CD4-positive, alpha-beta T cell (primary cell): Measurements from ENCODE around the gene EXT2. TPM values are rescaled to one million over a fixed set of nuclear protein-coding genes. Genes with fewer than 3 reads are reported as not detected.

ENCODE experiments used
- ATAC-seq: fragments of 200-7000 bp; cut with Tn5 transposase; one replicate; pipeline ENCODE4 v1.10.0; 2022; ENCODE audit warnings: mild to moderate bottlenecking; ENCODE audit not compliant: poor library complexity
- CTCF ChIA-PET: fragments of 350-600 bp; sonication (Branson Sonifier 250); formaldehyde crosslinking; loops from one replicate; lab custom pipeline; 2021; ENCODE audit warnings: antibody characterized with exemption, inconsistent platforms; lab: Charles Lee
- POLR2A ChIA-PET: fragments of 350-600 bp; sonication (Branson Sonifier 250); formaldehyde crosslinking; loops from one replicate; lab custom pipeline; 2021; ENCODE audit warnings: antibody characterized with exemption, inconsistent platforms; lab: Charles Lee
- DNase-seq, 14 experiments: peaks; one replicate each; pipeline ENCODE4 v3.0.0-alpha.2; 2013 to 2020; ENCODE audit warnings: mixed read lengths in 2 of 14
- H3K27ac ChIP-seq, 2 donors: one replicate each; pipeline versions ENCODE4 v1.5.1 to v1.7.0; 2013; ENCODE audit warnings: low read length in 2 of 2, low read depth in 1 of 2, mild to moderate bottlenecking in 1 of 2
- H3K27me3 ChIP-seq, 2 experiments: 1 replicate in 1 of 2; 2 replicates in 1 of 2; pipeline versions ENCODE4 v1.6.1 to v1.7.0; 2013; ENCODE audit warnings: low read length in 2 of 2, control low read depth in 1 of 2, mild to moderate bottlenecking in 1 of 2, moderate library complexity in 1 of 2; ENCODE audit not compliant: insufficient read depth in 2 of 2, control insufficient read depth in 1 of 2
- H3K36me3 ChIP-seq: one replicate; pipeline ENCODE4 v1.6.1; 2013; ENCODE audit warnings: low read length, control low read depth; ENCODE audit not compliant: insufficient read depth
- H3K4me1 ChIP-seq: one replicate; pipeline ENCODE4 v1.6.1; 2013; ENCODE audit warnings: low read length, control low read depth; ENCODE audit not compliant: insufficient read depth
- H3K4me3 ChIP-seq: one replicate; pipeline ENCODE4 v1.5.1; 2013; ENCODE audit warnings: mild to moderate bottlenecking, low read length, moderate library complexity
- H3K9me3 ChIP-seq, 2 experiments: 1 replicate in 1 of 2; 2 replicates in 1 of 2; pipeline versions ENCODE4 v1.6.1 to v1.7.0; 2013; ENCODE audit warnings: low read length in 2 of 2, mild to moderate bottlenecking in 2 of 2, control low read depth in 1 of 2, moderate library complexity in 1 of 2; ENCODE audit not compliant: control insufficient read depth in 1 of 2, insufficient read depth in 1 of 2
- H3K27ac Mint-ChIP-seq: one replicate; pipeline ENCODE4 v1.8.0; 2020; ENCODE audit warnings: mixed read lengths
- H3K27me3 Mint-ChIP-seq: one replicate; pipeline ENCODE4 v1.8.0; 2021; ENCODE audit warnings: mixed read lengths
- H3K36me3 Mint-ChIP-seq: one replicate; pipeline ENCODE4 v1.8.0; 2021; ENCODE audit warnings: low read depth, mixed read lengths
- H3K4me1 Mint-ChIP-seq: one replicate; pipeline ENCODE4 v1.8.0; 2021; ENCODE audit warnings: low read depth, mixed read lengths
- H3K4me3 Mint-ChIP-seq: one replicate; pipeline ENCODE4 v1.8.0; 2020; ENCODE audit warnings: mild to moderate bottlenecking, mixed read lengths
- H3K9me3 Mint-ChIP-seq: one replicate; pipeline ENCODE4 v1.8.0; 2020; ENCODE audit warnings: mixed read lengths
- intact Hi-C, 2 experiments: fragments of 100-400 bp; cut with DNase I in 1 of 2; cut with micrococcal nuclease in 1 of 2; formaldehyde crosslinking; loops; one replicate each; pipeline versions ENCODE4 v1.15.1 to v1.9.0; 2023 to 2025; cut with DNase I, micrococcal nuclease
- total RNA-seq, 174 experiments: library from RNA in 2 of 174; stranded (reverse) in 2 of 174; gene quantifications; one replicate each; pipeline ENCODE4 v1.2.3 and lab custom pipeline; 2021 to 2026
- TF ChIP-seq, protein P1 (sequence below): fragments of 200-600 bp; IDR thresholded peaks from one replicate; pipeline ENCODE4 v1.8.0; 2022; ENCODE audit warnings: antibody characterized with exemption, mild to moderate bottlenecking

EXT2 gene
- total RNA-seq, 2 experiments from 2014 or later: 17.1 to 17.5 TPM

DNA sequence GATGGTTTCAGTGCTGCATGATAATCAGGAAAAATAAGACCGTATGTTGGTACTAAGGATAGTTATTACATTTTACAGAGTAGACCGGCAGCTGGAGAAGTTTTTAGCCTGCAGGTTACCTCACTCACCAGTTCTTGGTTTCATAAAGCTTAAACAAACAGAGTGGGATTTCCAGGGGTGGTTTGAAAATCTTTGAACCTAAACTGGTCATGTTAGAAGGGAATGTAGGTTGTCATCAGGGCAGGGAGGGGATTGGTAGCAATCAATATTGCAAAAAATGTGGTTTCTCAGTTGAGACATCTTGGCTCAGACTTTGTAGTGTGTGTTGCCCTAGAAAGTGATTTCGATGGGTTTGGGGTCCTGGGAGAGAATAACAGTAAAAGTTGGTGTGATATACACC is 17.5 kb downstream of the EXT2 start:
- intact Hi-C loops: no loop called here
- no peaks in the 10 kb centered on the region for H3K27me3 ChIP-seq
- H3K4me3 Mint-ChIP-seq: no peak overlapping the region
- ChIA-PET POLR2A (no interaction called here), CTCF (no interaction called here)
- no peak overlapping the region for H3K27ac ChIP-seq
- H3K9me3 ChIP-seq: no peaks in the 10 kb centered on the region
- no peak for DNase-seq
- peaks cover 51% of the 10 kb centered on the region for H3K36me3 ChIP-seq
- no peaks in the 10 kb centered on the region for H3K9me3 Mint-ChIP-seq
- no peaks in the 10 kb centered on the region for H3K27me3 Mint-ChIP-seq
- ATAC-seq: no peak
- H3K4me1 Mint-ChIP-seq: peaks cover 9% of the 10 kb centered on the region
- TF ChIP-seq, protein P1, sequence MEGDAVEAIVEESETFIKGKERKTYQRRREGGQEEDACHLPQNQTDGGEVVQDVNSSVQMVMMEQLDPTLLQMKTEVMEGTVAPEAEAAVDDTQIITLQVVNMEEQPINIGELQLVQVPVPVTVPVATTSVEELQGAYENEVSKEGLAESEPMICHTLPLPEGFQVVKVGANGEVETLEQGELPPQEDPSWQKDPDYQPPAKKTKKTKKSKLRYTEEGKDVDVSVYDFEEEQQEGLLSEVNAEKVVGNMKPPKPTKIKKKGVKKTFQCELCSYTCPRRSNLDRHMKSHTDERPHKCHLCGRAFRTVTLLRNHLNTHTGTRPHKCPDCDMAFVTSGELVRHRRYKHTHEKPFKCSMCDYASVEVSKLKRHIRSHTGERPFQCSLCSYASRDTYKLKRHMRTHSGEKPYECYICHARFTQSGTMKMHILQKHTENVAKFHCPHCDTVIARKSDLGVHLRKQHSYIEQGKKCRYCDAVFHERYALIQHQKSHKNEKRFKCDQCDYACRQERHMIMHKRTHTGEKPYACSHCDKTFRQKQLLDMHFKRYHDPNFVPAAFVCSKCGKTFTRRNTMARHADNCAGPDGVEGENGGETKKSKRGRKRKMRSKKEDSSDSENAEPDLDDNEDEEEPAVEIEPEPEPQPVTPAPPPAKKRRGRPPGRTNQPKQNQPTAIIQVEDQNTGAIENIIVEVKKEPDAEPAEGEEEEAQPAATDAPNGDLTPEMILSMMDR: no peak
- peaks cover 3% of the 10 kb centered on the region for H3K4me1 ChIP-seq
- H3K4me3 ChIP-seq: no peak overlapping the region
- no peak overlapping the region for H3K27ac Mint-ChIP-seq
- peaks cover 92% of the 10 kb centered on the region for H3K36me3 Mint-ChIP-seq

DNA sequence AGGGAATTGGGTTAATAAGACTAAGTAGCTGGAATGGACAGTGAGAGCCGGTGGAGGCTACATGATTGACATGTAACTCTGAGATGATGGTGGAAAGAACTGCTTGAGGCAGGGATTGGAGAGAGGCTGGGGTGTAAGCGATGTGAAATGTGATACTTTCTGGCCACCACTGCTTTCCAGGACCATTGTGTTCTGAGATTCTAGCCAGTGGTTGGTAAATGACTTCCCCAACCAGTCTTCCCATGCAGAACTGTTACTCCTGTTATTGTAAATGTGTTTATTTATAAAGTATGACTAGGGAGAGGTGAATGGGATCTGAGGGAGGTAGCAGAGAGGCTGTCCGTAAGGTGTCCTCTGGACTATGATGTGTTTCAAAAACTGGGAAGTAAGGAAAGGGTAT is 18.1 kb downstream of the EXT2 start:
- Histone ChIP-seq H3K27ac (no peak overlapping the region), H3K4me1 (peaks cover 3% of the 10 kb centered on the region), H3K4me3 (no peak overlapping the region), H3K27me3 (no peaks in the 10 kb centered on the region), H3K36me3 (peaks cover 46% of the 10 kb centered on the region), H3K9me3 (no peaks in the 10 kb centered on the region)
- no peak overlapping the region for H3K4me3 Mint-ChIP-seq
- no peaks in the 10 kb centered on the region for H3K9me3 Mint-ChIP-seq
- H3K4me1 Mint-ChIP-seq: peaks cover 9% of the 10 kb centered on the region
- no peak for ATAC-seq
- intact Hi-C loops: no loop called here
- peaks cover 93% of the 10 kb centered on the region for H3K36me3 Mint-ChIP-seq
- no peak for DNase-seq
- TF ChIP-seq, protein P1: no peak
- no peaks in the 10 kb centered on the region for H3K27me3 Mint-ChIP-seq
- ChIA-PET CTCF (no interaction called here), POLR2A (no interaction called here)
- no peak overlapping the region for H3K27ac Mint-ChIP-seq

DNA sequence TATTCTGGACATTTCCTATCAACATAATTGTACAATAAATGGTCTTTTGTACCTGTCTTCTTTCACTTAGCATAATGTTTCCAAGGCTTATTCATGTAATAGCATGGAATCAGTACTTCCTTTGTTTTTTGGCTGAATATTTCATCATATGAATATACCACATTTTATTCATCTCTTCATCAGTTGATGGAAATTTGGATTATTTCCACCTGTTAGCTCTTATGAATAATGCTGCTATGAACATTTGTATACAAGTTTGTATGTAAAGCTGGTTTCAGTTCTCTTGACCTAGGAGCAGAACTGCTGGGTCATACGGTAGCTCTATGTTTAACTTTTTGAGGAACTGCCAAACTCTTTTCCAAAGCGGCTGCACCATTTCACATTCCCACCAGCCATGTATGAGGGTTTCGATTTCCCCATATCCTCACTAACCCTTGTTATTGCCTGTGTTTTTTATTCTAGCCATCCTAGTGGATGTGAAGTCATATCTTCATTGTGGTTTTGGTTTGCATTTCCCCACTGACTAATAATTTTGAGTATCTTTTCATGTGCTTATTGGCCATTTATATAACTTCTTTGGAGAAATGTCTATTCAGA is 20.9 kb downstream of the EXT2 start:
- peaks cover 96% of the 10 kb centered on the region for H3K36me3 Mint-ChIP-seq
- no peak overlapping the region for H3K4me3 Mint-ChIP-seq
- H3K4me1 ChIP-seq: no peaks in the 10 kb centered on the region
- intact Hi-C loops: no loop called here
- ChIA-PET CTCF (interaction anchor here (1.3 kb wide), 1 partner anchor 22 kb away, joined by 3 read pairs; no protein-coding TSS in a partner anchor), POLR2A (no interaction called here)
- no peak for DNase-seq
- H3K27me3 Mint-ChIP-seq: no peaks in the 10 kb centered on the region
- H3K4me1 Mint-ChIP-seq: no peaks in the 10 kb centered on the region
- H3K4me3 ChIP-seq: no peak overlapping the region
- H3K27ac ChIP-seq: no peak overlapping the region
- no peaks in the 10 kb centered on the region for H3K27me3 ChIP-seq
- ATAC-seq: no peak
- H3K36me3 ChIP-seq: peaks cover 50% of the 10 kb centered on the region
- no peaks in the 10 kb centered on the region for H3K9me3 Mint-ChIP-seq
- no peaks in the 10 kb centered on the region for H3K9me3 ChIP-seq
- TF ChIP-seq, protein P1: no peak
- H3K27ac Mint-ChIP-seq: no peak overlapping the region
